Ascending aorta (tissue), 2 donors: ENCODE measurements around the gene NCDN. TPM values are rescaled to one million over a fixed set of nuclear protein-coding genes. Genes with fewer than 3 reads are reported as not detected.

Experiments used
- DNase-seq, 2 donors: peaks; one replicate each; pipeline ENCODE4 v3.0.0-alpha.2; 2019; ENCODE audit warnings: low spot score in 2 of 2
- H3K27ac ChIP-seq, 2 donors: fragments of 200-600 bp; sonication (generic); one replicate each; pipeline ENCODE4 v1.5.1; 2016 to 2017; ENCODE audit warnings: mild to moderate bottlenecking in 1 of 2
- H3K27me3 ChIP-seq: fragments of 200-600 bp; sonication (generic); one replicate; pipeline ENCODE4 v1.5.1; 2017
- H3K36me3 ChIP-seq, 2 donors: fragments of 200-600 bp; sonication (generic); one replicate each; pipeline ENCODE4 v1.5.1; 2016
- H3K4me1 ChIP-seq, 2 donors: fragments of 200-600 bp; sonication (generic); one replicate each; pipeline ENCODE4 v1.5.1; 2016 to 2017; ENCODE audit warnings: mild to moderate bottlenecking in 1 of 2
- H3K4me3 ChIP-seq, 2 donors: fragments of 200-600 bp; sonication (generic); one replicate each; pipeline ENCODE4 v1.5.1; 2016 to 2017; ENCODE audit warnings: mild to moderate bottlenecking in 1 of 2
- H3K9me3 ChIP-seq, 2 donors: fragments of 200-600 bp; sonication (generic); one replicate each; pipeline ENCODE4 v1.5.1; 2016
- CTCF ChIP-seq, 3 experiments: fragments of 200-600 bp in 2 of 3; fragments of 450-650 bp in 1 of 3; sonication (generic) in 2 of 3; IDR thresholded peaks; one replicate each; pipeline ENCODE4 v1.5.1; 2016 to 2019; ENCODE audit warnings: antibody characterized with exemption in 3 of 3, mild to moderate bottlenecking in 1 of 3, moderate library complexity in 1 of 3
- intact Hi-C: fragments of 100-400 bp; cut with DNase I; formaldehyde crosslinking; loops from one replicate; pipeline ENCODE4 v1.15.1; 2023
- total RNA-seq: library from RNA; depleted of rRNA; stranded (reverse); fragments of >200 nt; gene quantifications from one replicate; pipeline ENCODE4 v1.1.0, GENCODE V29; 2016

NCDN gene
- total RNA-seq, 1 donor from 2014 or later = 20.1 TPM

DNA sequence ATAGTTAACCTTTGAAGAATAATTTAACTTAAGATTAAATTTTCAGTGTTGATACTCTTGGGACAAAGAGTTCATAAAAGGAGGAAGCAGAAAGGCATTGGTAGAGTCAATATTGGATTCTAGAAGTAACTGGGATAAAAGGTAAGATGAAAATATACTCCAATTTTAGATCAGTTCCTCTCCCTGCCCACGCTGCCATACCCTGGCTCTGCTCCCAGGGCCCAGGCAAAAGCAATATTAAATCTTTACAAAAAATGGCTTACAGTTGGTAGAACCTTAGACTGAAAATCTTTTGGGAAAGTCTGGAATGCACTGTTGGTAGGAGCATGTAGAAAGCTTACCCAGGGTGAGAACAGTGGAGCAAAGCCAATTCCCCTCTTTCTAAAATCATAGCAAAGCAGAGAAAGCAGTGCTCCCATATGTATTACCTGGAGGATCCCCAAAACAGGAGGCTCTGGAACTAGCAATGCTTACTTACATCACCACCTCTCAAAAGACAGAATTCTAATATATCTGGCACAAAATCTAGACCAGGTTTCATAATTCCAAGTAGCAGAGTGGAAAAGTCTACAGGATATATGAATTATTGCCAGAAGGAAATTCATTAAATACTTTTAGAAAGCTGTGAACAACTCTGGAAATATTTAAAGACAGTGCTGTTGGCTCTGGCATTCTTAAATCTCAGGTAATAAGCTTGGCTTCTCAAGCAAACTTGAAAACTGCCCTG, 24.9 kb upstream of the NCDN start:
- intact Hi-C loops = no loop called here

DNA sequence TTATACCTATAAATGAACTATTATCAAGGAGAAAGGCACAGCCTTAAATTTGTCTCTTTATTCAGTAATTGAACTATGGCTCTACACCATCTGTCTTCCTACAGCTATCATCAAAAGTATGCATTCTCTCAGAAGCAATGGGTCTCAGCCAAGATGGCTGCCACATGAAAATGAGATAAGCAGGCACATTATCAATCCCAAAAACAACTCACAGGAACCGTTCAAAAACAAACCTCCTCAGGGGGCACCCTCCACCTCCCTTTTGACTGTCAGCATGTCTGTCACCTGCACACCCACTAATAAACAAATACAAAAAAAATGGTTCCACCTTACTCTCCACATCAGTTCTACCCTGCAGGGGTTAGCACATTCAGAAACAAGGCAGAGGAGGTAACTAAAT, 24.0 kb upstream of the NCDN start:
- Histone ChIP-seq H3K9me3 (no peaks in the 10 kb centered on the region), H3K27me3 (no peaks in the 10 kb centered on the region), H3K4me1 (peaks cover 2 to 23% of the 10 kb centered on the region in 2 donors), H3K36me3 (peaks cover 6 to 7% of the 10 kb centered on the region in 2 donors), H3K4me3 (no peak overlapping the region), H3K27ac (peak overlapping the region in 1 of 2 donors; percentile 20)
- TF ChIP-seq CTCF (IDR thresholded peaks at IDR 0.05) = no peak
- no peak for DNase-seq
- intact Hi-C loops = no loop called here

More for the DNA sequence above, 24.9 kb upstream of the NCDN start:
- no peaks in the 10 kb centered on the region for H3K9me3 ChIP-seq
- peaks cover 6 to 7% of the 10 kb centered on the region in 2 donors for H3K36me3 ChIP-seq
- no peak overlapping the region for H3K4me3 ChIP-seq
- TF ChIP-seq CTCF (IDR thresholded peaks at IDR 0.05) = no peak
- H3K27ac ChIP-seq = peak overlapping the region; percentile 52 to 54
- no peak for DNase-seq
- H3K27me3 ChIP-seq = no peaks in the 10 kb centered on the region
- peaks cover 1 to 16% of the 10 kb centered on the region in 2 donors for H3K4me1 ChIP-seq

- intact Hi-C loops = no loop called here
- no peak overlapping the region for H3K27ac ChIP-seq
- no peaks in the 10 kb centered on the region for H3K9me3 ChIP-seq
- peaks cover 6 to 7% of the 10 kb centered on the region in 2 donors for H3K36me3 ChIP-seq
- no peaks in the 10 kb centered on the region for H3K27me3 ChIP-seq
- no peak for TF ChIP-seq CTCF (IDR thresholded peaks at IDR 0.05)
- H3K4me3 ChIP-seq = no peak overlapping the region
- peaks cover 10 to 33% of the 10 kb centered on the region in 2 donors for H3K4me1 ChIP-seq
- DNase-seq = no peak
These were observed 22.4 kb upstream of the NCDN start for GRCh38 chr1:35535243-35535642.

DNA sequence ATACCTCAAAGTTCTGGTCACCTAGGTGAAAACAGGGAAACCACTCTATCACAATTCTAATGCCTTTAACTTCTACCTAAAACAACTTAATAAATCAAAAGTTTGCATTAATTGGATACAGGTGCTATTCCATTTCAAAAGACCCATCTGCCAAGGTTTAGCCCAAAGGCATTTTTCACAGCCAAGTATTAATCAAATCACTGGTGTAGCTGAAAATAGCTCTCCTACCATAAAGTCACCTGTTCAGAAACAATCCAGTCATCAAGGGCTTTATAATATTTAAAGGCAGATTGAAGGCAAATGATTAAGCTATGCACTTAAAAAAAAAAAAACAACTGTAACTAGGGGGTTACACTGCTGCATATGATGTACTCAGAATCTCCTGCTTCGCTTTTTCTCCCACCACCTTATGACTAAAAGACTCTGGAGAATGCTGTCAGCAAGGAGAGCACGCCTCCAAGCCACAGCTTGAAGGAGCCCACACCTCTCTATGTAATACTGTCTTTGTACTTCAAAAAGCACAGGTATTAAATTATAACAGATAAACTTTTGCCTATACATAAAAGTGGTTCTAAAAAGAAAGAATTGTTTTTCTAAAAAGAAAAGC, 20.9 kb upstream of the NCDN start:
- intact Hi-C loops = no loop called here
- H3K4me3 ChIP-seq = no peak overlapping the region
- no peaks in the 10 kb centered on the region for H3K27me3 ChIP-seq
- H3K4me1 ChIP-seq = peaks cover 18 to 45% of the 10 kb centered on the region in 2 donors
- TF ChIP-seq CTCF (IDR thresholded peaks at IDR 0.05) = no peak
- no peaks in the 10 kb centered on the region for H3K9me3 ChIP-seq
- H3K27ac ChIP-seq = peak overlapping the region in 1 of 2 donors; percentile 79
- no peak for DNase-seq
- H3K36me3 ChIP-seq = no peaks in the 10 kb centered on the region

GRCh38 chr1:35537806-35538205, 19.8 kb upstream of the NCDN start:
- Histone ChIP-seq H3K27ac (peak overlapping the region; percentile 51 to 79), H3K4me1 (peaks cover 18 to 42% of the 10 kb centered on the region in 2 donors), H3K27me3 (no peaks in the 10 kb centered on the region), H3K9me3 (no peaks in the 10 kb centered on the region), H3K36me3 (no peaks in the 10 kb centered on the region), H3K4me3 (no peak overlapping the region)
- intact Hi-C loops = loop anchor here (2.0 kb wide), 1 partner anchor 19 kb away; the partner anchor contains the start of genes KIAA0319L and NCDN
- TF ChIP-seq CTCF (IDR thresholded peaks at IDR 0.05) = no peak
- no peak for DNase-seq
